Mucosa of stomach (tissue), 1 donor: ENCODE data around the gene MYL12A.

ENCODE experiments used
- H3K27me3 ChIP-seq: one replicate; pipeline ENCODE4 v1.7.0; 2013; ENCODE audit warnings: mild to moderate bottlenecking, low read length; ENCODE audit not compliant: control insufficient read depth, insufficient read depth
- H3K36me3 ChIP-seq: one replicate; pipeline ENCODE4 v1.7.0; 2013; ENCODE audit warnings: low read length; ENCODE audit not compliant: control insufficient read depth, insufficient read depth
- H3K4me1 ChIP-seq: one replicate; pipeline ENCODE4 v1.7.0; 2013; ENCODE audit warnings: mild to moderate bottlenecking, low read length; ENCODE audit not compliant: control insufficient read depth, insufficient read depth
- H3K4me3 ChIP-seq: one replicate; pipeline ENCODE4 v1.7.0; 2013; ENCODE audit warnings: low read length
- H3K9ac ChIP-seq: one replicate; pipeline ENCODE4 v1.7.0; 2013; ENCODE audit warnings: mild to moderate bottlenecking, low read length, moderate library complexity
- H3K9me3 ChIP-seq: one replicate; pipeline ENCODE4 v1.7.0; 2013; ENCODE audit warnings: mild to moderate bottlenecking, low read length, moderate library complexity; ENCODE audit not compliant: control insufficient read depth
- donor health status: Pancreatic carcinoma.

MYL12A gene

DNA sequence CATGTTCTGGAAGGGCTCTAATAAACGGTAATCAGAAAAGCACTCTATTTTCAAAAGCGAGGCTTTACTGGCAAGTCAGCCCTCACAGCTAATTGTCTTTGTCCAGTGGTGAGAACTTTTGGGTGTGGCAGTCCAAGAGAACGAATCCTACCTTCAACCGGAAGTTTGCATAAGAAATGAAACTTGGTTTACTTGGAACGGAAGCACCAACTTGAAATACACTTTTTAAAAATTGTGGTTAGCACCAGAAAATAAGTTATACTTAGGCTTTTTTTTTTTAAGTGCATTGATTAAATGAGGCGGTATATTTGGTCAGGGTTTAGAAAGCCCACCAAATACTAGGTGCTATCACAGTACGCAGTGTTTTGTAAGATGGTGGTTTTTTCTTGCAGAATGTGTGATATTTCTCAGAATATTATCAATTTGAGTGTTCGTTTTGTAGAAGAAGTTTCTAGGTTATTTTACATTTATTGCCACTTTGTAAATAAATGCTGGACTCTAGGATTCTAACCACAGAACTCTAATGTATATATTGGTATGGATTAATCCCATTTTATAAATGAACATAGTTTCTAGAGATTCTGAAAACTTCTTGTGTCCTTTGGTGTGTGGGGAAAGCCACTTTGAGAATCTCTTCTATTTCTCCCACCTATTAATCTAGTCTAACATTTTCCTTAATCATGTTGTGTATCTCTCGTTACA lies 1.2 kb downstream of the MYL12A start:
- Histone ChIP-seq H3K4me1 (peaks cover 6% of the 10 kb centered on the region), H3K27me3 (no peaks in the 10 kb centered on the region), H3K36me3 (no peaks in the 10 kb centered on the region), H3K9ac (peak overlapping the region; percentile 98), H3K4me3 (peak overlapping the region; percentile 44), H3K9me3 (no peaks in the 10 kb centered on the region)

DNA sequence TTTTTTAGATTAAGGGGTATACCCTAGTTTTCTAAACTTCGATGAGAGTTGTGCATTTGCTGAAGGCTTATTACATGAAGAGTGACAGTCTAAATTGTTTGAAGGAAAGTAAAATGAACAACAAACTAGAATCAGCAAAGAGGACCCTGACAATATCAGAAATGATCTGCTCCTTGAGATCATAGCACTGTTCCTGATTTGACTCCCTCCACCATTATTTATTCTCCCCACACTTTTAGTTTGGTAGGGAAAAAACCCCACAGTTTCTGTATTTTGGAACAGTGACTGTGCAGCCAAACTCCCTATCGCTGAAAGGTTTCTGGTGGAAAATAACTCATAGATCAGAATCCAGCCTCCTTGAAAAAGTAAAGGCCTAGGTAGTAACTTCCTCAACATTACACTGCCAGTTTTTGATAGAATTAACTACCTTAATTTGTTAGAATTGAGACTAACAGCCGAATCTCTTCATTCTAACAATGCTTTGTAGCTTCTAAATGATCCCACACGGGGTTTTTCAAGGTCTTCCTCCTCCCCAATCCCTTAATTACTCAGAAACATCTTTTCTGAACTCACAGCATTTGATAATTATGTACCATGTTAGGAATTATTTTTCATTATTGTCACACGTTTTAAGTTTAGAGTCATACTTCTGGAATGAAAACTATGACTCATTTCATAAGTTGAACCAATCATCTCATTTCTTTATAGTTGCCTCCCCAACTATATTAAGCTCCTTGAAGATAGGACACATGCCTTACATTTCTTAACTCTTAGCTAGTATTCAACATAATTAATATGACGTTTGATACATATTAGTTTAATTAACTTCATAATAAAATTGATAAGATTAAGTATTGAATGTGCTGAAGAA lies 2.9 kb downstream of the MYL12A start:
- H3K9ac ChIP-seq, result no peak overlapping the region
- no peak overlapping the region for H3K4me3 ChIP-seq
- H3K27me3 ChIP-seq, result no peaks in the 10 kb centered on the region
- H3K4me1 ChIP-seq, result peaks cover 11% of the 10 kb centered on the region
- no peaks in the 10 kb centered on the region for H3K9me3 ChIP-seq
- H3K36me3 ChIP-seq, result peaks cover 7% of the 10 kb centered on the region

DNA sequence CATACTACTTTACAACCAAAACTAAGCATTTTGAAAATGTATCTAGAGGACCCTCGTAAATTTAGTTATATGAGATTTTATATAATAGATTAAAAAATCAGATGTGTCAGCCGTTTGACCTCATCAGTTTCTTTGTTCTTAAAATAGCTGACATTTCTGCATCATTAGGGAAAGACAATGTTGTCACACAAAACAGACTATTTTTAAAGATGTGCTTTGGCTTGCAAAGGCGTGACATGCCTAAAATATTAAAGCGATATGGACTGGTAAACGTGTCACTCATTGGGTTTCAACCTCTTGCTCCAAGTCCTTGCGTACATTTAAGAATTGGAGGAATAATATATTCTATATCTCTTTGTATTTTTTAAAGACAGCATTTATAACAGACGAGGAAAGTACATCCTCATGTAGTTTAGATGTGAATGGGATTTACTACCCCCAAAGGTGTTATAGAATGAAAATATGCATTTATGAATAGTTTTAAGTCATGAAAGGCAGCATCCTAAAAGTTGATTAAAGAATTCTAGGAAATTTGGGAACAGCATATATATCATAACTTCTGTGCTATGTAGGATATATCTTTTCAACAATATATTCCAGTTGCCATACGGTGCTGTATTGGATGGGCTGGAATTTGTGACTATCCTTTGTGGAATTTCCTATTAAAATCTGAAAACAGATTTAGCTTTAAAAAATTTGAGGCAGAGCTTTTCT lies 3.8 kb downstream of the MYL12A start:
- Histone ChIP-seq H3K27me3 (no peaks in the 10 kb centered on the region), H3K9ac (no peak overlapping the region), H3K9me3 (no peaks in the 10 kb centered on the region), H3K4me3 (no peak overlapping the region), H3K36me3 (peaks cover 7% of the 10 kb centered on the region), H3K4me1 (peaks cover 13% of the 10 kb centered on the region)

DNA sequence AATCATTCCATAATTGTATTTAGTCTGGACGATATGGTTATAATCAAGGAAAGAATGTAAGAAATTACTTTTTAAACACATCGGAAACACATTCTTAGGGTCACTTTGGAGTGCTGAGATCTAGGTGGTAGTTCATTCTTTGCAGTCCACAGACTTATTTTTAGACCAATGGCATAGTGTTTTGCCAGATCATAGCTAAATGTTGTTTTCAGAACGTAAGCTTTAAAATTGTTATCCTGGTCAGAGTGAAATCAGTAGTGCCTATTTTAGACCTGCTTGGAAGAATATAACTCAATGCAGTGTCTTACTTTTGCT lies 4.3 kb downstream of the MYL12A start:
- no peaks in the 10 kb centered on the region for H3K27me3 ChIP-seq
- H3K36me3 ChIP-seq, result peaks cover 9% of the 10 kb centered on the region
- peaks cover 18% of the 10 kb centered on the region for H3K4me1 ChIP-seq
- no peak overlapping the region for H3K4me3 ChIP-seq
- no peak overlapping the region for H3K9ac ChIP-seq
- H3K9me3 ChIP-seq, result no peaks in the 10 kb centered on the region

DNA sequence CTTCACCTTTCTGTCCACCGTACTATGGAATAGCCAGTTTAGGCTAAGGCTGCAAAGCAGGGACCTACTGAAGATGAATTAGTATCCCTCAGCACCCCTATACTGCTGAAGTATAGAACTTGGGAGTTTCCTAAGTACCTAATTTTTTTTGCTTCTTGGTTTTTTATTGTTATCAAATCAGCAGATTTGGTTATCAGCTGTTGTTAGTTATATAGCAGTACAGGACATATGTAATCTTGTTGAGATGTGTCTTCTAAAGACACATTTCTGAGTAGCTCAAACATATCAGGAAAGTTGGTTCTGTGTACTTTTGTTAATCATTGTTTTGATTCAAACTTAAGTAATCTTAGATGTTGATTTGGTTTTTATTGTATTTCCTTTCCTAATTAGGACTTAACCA lies 5.2 kb downstream of the MYL12A start:
- Histone ChIP-seq H3K9ac (no peak overlapping the region), H3K36me3 (peaks cover 13% of the 10 kb centered on the region), H3K4me3 (no peak overlapping the region), H3K9me3 (no peaks in the 10 kb centered on the region), H3K27me3 (no peaks in the 10 kb centered on the region), H3K4me1 (peaks cover 26% of the 10 kb centered on the region)

DNA sequence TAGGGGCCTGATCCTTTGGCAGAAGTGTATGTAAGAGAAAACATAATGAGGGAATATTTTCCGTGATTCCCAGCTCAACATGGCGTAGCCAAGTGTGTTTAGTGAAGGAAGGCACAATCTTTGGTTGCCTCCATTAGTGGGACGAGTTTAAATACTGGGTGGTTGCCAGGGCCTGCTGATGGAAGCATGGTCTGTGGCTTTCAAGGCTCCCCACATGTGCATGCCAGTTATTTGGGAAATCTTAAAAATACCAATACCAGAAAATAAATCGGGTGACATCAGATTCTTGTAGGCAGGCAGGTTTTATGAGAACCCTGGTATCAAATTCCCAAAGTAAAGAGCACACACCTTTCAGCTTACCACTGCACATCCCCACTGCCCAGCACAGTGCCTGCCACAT lies 7.1 kb downstream of the MYL12A start:
- Histone ChIP-seq H3K36me3 (peaks cover 20% of the 10 kb centered on the region), H3K4me3 (no peak overlapping the region), H3K27me3 (no peaks in the 10 kb centered on the region), H3K9me3 (no peaks in the 10 kb centered on the region), H3K9ac (no peak overlapping the region), H3K4me1 (peaks cover 31% of the 10 kb centered on the region)

DNA sequence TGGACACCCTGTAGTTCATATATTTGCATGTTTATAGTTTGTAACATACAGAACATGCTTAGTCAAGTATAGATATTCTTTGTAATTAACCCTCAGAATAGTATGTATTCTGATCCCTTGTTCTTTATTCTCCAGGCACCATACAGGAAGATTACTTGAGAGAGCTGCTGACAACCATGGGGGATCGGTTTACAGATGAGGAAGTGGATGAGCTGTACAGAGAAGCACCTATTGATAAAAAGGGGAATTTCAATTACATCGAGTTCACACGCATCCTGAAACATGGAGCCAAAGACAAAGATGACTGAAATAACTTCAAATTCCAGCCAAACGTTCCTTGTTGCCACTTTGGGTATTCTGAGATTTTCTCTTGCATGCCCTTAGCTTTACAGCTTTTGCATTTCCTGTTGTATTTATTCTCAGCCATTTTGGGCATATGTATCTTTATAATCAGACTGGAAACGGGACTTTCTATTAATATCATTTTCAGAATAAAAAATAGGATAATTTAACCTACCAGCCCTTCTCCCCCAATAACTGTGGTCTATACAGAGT lies 8.1 kb downstream of the MYL12A start:
- no peak overlapping the region for H3K9ac ChIP-seq
- no peak overlapping the region for H3K4me3 ChIP-seq
- H3K9me3 ChIP-seq, result no peaks in the 10 kb centered on the region
- no peaks in the 10 kb centered on the region for H3K27me3 ChIP-seq
- H3K4me1 ChIP-seq, result peaks cover 32% of the 10 kb centered on the region
- peaks cover 20% of the 10 kb centered on the region for H3K36me3 ChIP-seq

DNA sequence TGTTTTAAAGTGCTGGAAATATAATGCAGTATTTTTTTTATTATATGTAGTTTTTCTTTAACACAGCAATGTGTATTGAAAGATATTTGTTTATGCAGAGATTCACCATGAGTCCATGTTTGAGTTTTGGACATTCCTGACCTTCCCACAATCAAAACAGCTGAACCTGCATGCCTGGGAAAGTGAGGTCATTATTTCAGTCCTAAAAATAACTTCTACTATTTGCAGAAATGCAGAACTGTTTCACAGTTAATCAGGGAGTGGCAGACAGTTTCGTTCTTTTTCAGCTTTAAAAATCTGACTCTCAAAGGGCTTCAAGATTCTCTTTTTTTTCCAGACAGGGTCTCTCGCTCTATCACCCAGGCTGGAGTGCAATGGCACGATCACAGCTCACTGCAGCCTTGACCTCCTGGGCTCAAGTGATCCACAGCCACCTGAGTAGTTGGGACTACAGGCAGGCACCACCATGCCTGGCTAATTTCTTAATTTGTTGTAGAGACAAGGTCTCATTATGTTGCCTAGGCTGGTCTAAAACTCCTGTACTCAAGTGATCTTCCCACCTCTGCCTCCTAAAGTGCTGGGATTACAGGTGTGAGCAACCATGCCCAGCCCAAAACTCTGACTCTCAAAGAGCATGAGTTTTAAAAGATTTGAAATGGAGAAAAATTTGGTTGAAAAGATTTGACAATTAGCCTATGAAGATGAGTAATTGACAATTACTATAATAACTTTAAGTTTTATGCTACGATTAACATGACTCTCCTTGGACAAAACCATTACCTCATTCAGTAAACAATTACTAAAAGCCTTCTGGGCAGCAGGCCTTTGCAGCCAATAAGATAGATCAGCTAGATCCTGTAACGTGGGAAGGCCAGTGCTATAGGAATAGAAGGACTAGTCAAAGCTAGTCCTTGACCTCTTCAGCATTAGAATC lies 9.4 kb downstream of the MYL12A start:
- H3K9ac ChIP-seq, result peak overlapping the region; percentile 30
- H3K9me3 ChIP-seq, result no peaks in the 10 kb centered on the region
- no peaks in the 10 kb centered on the region for H3K27me3 ChIP-seq
- H3K4me3 ChIP-seq, result no peak overlapping the region
- H3K4me1 ChIP-seq, result peaks cover 31% of the 10 kb centered on the region
- H3K36me3 ChIP-seq, result peaks cover 20% of the 10 kb centered on the region

DNA sequence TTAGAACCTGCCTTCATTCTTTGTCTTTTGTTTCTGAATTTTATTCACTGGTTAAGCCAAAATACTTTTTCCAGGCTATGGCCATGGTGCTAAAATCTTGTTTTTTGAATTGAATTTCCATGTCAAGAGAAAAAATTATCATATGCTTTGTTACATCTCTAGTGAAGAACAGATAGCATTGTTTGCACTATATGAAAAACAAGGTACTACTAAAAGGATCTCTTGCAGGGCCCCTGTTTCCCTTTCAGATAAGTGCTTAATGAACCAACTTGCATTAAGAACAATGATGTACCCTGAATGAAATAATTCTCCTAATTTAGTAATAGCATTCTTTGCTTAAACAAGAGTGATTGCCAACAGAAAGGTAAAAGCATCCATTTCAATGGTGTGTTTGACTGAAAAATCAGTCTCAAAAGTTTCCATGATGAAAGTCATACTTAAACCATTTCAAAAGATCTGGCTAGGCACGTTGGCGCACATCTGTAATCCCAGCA lies 10.1 kb downstream of the MYL12A start:
- Histone ChIP-seq H3K4me3 (no peak overlapping the region), H3K36me3 (peaks cover 20% of the 10 kb centered on the region), H3K9me3 (no peaks in the 10 kb centered on the region), H3K9ac (no peak overlapping the region), H3K27me3 (no peaks in the 10 kb centered on the region), H3K4me1 (peaks cover 31% of the 10 kb centered on the region)

DNA sequence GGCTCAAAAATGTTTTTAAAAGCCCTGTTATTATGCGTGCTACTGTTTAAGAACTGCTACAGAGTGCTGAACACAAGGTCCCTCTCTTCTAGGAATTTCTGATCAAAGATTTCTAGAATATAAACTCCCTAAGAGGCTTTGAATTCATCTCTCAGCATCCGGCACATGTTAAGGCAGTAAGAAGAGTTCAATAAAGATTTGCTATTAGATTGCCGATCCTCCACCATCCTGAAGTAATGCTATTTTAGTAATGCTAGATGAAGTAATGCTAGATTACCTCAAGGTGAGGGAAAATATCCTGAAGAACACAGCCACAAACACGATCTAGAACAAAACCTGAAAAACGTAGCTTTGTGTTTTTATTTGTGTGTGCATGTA lies 13.4 kb downstream of the MYL12A start:
- no peaks in the 10 kb centered on the region for H3K27me3 ChIP-seq
- H3K9me3 ChIP-seq, result no peaks in the 10 kb centered on the region
- H3K4me1 ChIP-seq, result peaks cover 39% of the 10 kb centered on the region
- peaks cover 13% of the 10 kb centered on the region for H3K36me3 ChIP-seq
- H3K4me3 ChIP-seq, result peak overlapping the region; percentile 66
- H3K9ac ChIP-seq, result peak overlapping the region; percentile 97
